RPMI7951 (cell line): Measurements from ENCODE around the gene LCT. TPM values are rescaled to one million over a fixed set of nuclear protein-coding genes. Genes with fewer than 3 reads are reported as not detected.
A peak's percentile ranks its signal among the peaks of the same experiment; 100 is the strongest.
"Not testable (repeated sequence)": the region's sequence is repeated elsewhere in the genome, so short reads cannot be mapped to it uniquely, and the experiment has no call there.

Source experiments
- DNase-seq: peaks from one replicate; pipeline ENCODE4 v3.0.0-alpha.2; 2012; ENCODE audit warnings: low read depth
- total RNA-seq: library from RNA; depleted of rRNA; stranded (reverse); fragments of >200 nt; shearing (Covaris generic); gene quantifications from 2 replicates; pipeline ENCODE4 v1.2.3, GENCODE V29; 2014

LCT gene
- total RNA-seq, 1 experiment from 2014 or later: not detected

GRCh38 chr2:135797497-135798274, 39.3 kb downstream of the LCT start:
- peak; percentile 74 for DNase-seq

GRCh38 chr2:135796606-135797005, 40.4 kb downstream of the LCT start:
- DNase-seq: no peak

GRCh38 chr2:135795641-135796040, 41.3 kb downstream of the LCT start:
- DNase-seq: not testable (repeated sequence)

GRCh38 chr2:135792401-135793150, 44.4 kb downstream of the LCT start:
- DNase-seq: no peak

- peak; percentile 50 for DNase-seq
These were observed 45.4 kb downstream of the LCT start for GRCh38 chr2:135791418-135792190.

- no peak for DNase-seq
These were observed 46.6 kb downstream of the LCT start for GRCh38 chr2:135790423-135790822.

- peak; percentile 83 for DNase-seq
These were observed 50.2 kb downstream of the LCT start for GRCh38 chr2:135786823-135787222.

GRCh38 chr2:135785032-135785431, 52.0 kb downstream of the LCT start:
- no peak for DNase-seq

- DNase-seq: no peak
These were observed 53.5 kb downstream of the LCT start for GRCh38 chr2:135783439-135783838.

GRCh38 chr2:135782231-135782630, 54.8 kb downstream of the LCT start:
- no peak for DNase-seq

- no peak for DNase-seq
These were observed 60.6 kb downstream of the LCT start for GRCh38 chr2:135776367-135776766.

GRCh38 chr2:135775420-135775819, 61.6 kb downstream of the LCT start:
- DNase-seq: no peak

GRCh38 chr2:135773917-135774316, 63.1 kb downstream of the LCT start:
- DNase-seq: no peak

- DNase-seq: no peak
These were observed 63.7 kb downstream of the LCT start for GRCh38 chr2:135773319-135773718.

- no peak for DNase-seq
These were observed 68.1 kb downstream of the LCT start for GRCh38 chr2:135768863-135769262.

- no peak for DNase-seq
These were observed 74.5 kb downstream of the LCT start for GRCh38 chr2:135762530-135762929.

- no peak for DNase-seq
These were observed 75.0 kb downstream of the LCT start for GRCh38 chr2:135762022-135762421.

- DNase-seq: no peak
These were observed 80.3 kb downstream of the LCT start for GRCh38 chr2:135756692-135757091.

GRCh38 chr2:135755573-135755972, 81.4 kb downstream of the LCT start:
- no peak for DNase-seq

GRCh38 chr2:135745545-135745944, 91.4 kb downstream of the LCT start:
- peak; percentile 67 for DNase-seq

GRCh38 chr2:135744760-135745314, 92.1 kb downstream of the LCT start:
- peak; percentile 44 for DNase-seq

- no peak for DNase-seq
These were observed 93.1 kb downstream of the LCT start for GRCh38 chr2:135743860-135744259.
